ENCODE measurements around the gene COL4A2.
"Not testable (repeated sequence)": the region's sequence is repeated elsewhere in the genome, so short reads cannot be mapped to it uniquely, and the experiment has no call there.

COL4A2 gene

GRCh38 chr13:110517505-110518225, 210.6 kb downstream of the COL4A2 start:
- no peak for DNase-seq (ENCODE audit: low read depth in 2 of 2)

- DNase-seq (ENCODE audit: low read depth in 2 of 2) = no peak
These were observed 211.1 kb downstream of the COL4A2 start for GRCh38 chr13:110518226-110518525.

GRCh38 chr13:110518571-110518970, 211.5 kb downstream of the COL4A2 start:
- DNase-seq (ENCODE audit: low read depth in 2 of 2) = no peak

- DNase-seq (ENCODE audit: low read depth in 2 of 2) = no peak
These were observed 212.0 kb downstream of the COL4A2 start for GRCh38 chr13:110519046-110519445.

GRCh38 chr13:110519506-110519905, 212.4 kb downstream of the COL4A2 start:
- DNase-seq (ENCODE audit: low read depth in 2 of 2) = no peak

- no peak for DNase-seq (ENCODE audit: low read depth in 2 of 2)
These were observed 213.6 kb downstream of the COL4A2 start for GRCh38 chr13:110520431-110521295.

GRCh38 chr13:110521296-110521680, 214.2 kb downstream of the COL4A2 start:
- DNase-seq (ENCODE audit: low read depth in 2 of 2) = no peak

GRCh38 chr13:110521946-110522345, 214.9 kb downstream of the COL4A2 start:
- DNase-seq (ENCODE audit: low read depth in 2 of 2) = no peak

GRCh38 chr13:110522721-110523120, 215.6 kb downstream of the COL4A2 start:
- no peak for DNase-seq (ENCODE audit: low read depth in 2 of 2)

GRCh38 chr13:110523180-110523579, 216.1 kb downstream of the COL4A2 start:
- DNase-seq (ENCODE audit: low read depth in 2 of 2) = no peak

GRCh38 chr13:110523838-110524540, 216.9 kb downstream of the COL4A2 start:
- no peak for DNase-seq (ENCODE audit: low read depth in 2 of 2)

- no peak for DNase-seq (ENCODE audit: low read depth in 2 of 2)
These were observed 217.6 kb downstream of the COL4A2 start for GRCh38 chr13:110524541-110525257.

GRCh38 chr13:110525328-110526319, 218.5 kb downstream of the COL4A2 start:
- no peak for DNase-seq (ENCODE audit: low read depth in 2 of 2)

- DNase-seq (ENCODE audit: low read depth in 2 of 2) = no peak
These were observed 221.3 kb downstream of the COL4A2 start for GRCh38 chr13:110528371-110528770.

GRCh38 chr13:110528911-110529310, 221.8 kb downstream of the COL4A2 start:
- DNase-seq (ENCODE audit: low read depth in 2 of 2) = no peak

GRCh38 chr13:110529522-110530311, 222.6 kb downstream of the COL4A2 start:
- DNase-seq (ENCODE audit: low read depth in 2 of 2) = no peak

- no peak for DNase-seq (ENCODE audit: low read depth in 2 of 2)
These were observed 224.0 kb downstream of the COL4A2 start for GRCh38 chr13:110531100-110531499.

GRCh38 chr13:110531671-110532083, 224.6 kb downstream of the COL4A2 start:
- DNase-seq (ENCODE audit: low read depth in 2 of 2) = no peak

- DNase-seq (ENCODE audit: low read depth in 2 of 2) = not testable (repeated sequence)
These were observed 225.2 kb downstream of the COL4A2 start for GRCh38 chr13:110532258-110532657.
